ENCODE data around the gene ATG7.

ATG7 gene

GRCh38 chr3:11339541-11339940 lies 67.3 kb downstream of the ATG7 start:
- TF ChIP-seq CTCF (IDR thresholded peaks at IDR 0.05): no peak

GRCh38 chr3:11346416-11346815 lies 74.2 kb downstream of the ATG7 start:
- no peak for TF ChIP-seq CTCF (IDR thresholded peaks at IDR 0.05)

- no peak for TF ChIP-seq CTCF (IDR thresholded peaks at IDR 0.05)
Measured at GRCh38 chr3:11349446-11349845, 77.2 kb downstream of the ATG7 start.

GRCh38 chr3:11350374-11350773 lies 78.2 kb downstream of the ATG7 start:
- TF ChIP-seq CTCF (IDR thresholded peaks at IDR 0.05): no peak

GRCh38 chr3:11351451-11351850 lies 79.3 kb downstream of the ATG7 start:
- TF ChIP-seq CTCF (IDR thresholded peaks at IDR 0.05): no peak

GRCh38 chr3:11356269-11356668 lies 84.1 kb downstream of the ATG7 start:
- no peak for TF ChIP-seq CTCF (IDR thresholded peaks at IDR 0.05)

GRCh38 chr3:11362600-11362999 lies 90.4 kb downstream of the ATG7 start:
- no peak for TF ChIP-seq CTCF (IDR thresholded peaks at IDR 0.05)

GRCh38 chr3:11363715-11364114 lies 91.5 kb downstream of the ATG7 start:
- TF ChIP-seq CTCF (IDR thresholded peaks at IDR 0.05): no peak
